SH-SY5Y (cell line): ENCODE results near the gene BRSK2.

Experiments used
- GATA2 ChIP-seq: IDR thresholded peaks from 2 replicates; pipeline ENCODE4 v1.6.1; 2011; ENCODE audit warnings: mild to moderate bottlenecking, low read depth, low read length
- GATA3 ChIP-seq: IDR thresholded peaks from 2 replicates; pipeline ENCODE4 v1.6.1; 2011; ENCODE audit warnings: low read depth, mild to moderate bottlenecking, low read length, moderate library complexity

Gene BRSK2

GRCh38 chr11:1439341-1439740 is 49.6 kb downstream of the BRSK2 start:
- TF ChIP-seq GATA2 (no peak), GATA3 (no peak)

GRCh38 chr11:1440066-1440465 is 50.3 kb downstream of the BRSK2 start:
- TF ChIP-seq GATA2 = no peak
- TF ChIP-seq GATA3 = no peak

GRCh38 chr11:1440496-1440895 is 50.8 kb downstream of the BRSK2 start:
- TF ChIP-seq GATA2 (no peak), GATA3 (no peak)

GRCh38 chr11:1442163-1442562 is 52.4 kb downstream of the BRSK2 start:
- no peak for TF ChIP-seq GATA3
- TF ChIP-seq GATA2 = no peak

GRCh38 chr11:1442807-1443366 is 53.2 kb downstream of the BRSK2 start:
- TF ChIP-seq GATA2 (no peak), GATA3 (no peak)

- TF ChIP-seq GATA3 (no peak), GATA2 (no peak)
Measured at GRCh38 chr11:1443737-1444136, 54.0 kb downstream of the BRSK2 start.

GRCh38 chr11:1444321-1444720 is 54.6 kb downstream of the BRSK2 start:
- TF ChIP-seq GATA2 (no peak), GATA3 (no peak)

GRCh38 chr11:1444823-1445422 is 55.2 kb downstream of the BRSK2 start:
- TF ChIP-seq GATA2 = no peak
- no peak for TF ChIP-seq GATA3

GRCh38 chr11:1445741-1446445 is 56.2 kb downstream of the BRSK2 start:
- TF ChIP-seq GATA3 = no peak
- no peak for TF ChIP-seq GATA2

- TF ChIP-seq GATA2 (no peak), GATA3 (no peak)
Measured at GRCh38 chr11:1446623-1447022, 56.9 kb downstream of the BRSK2 start.

- TF ChIP-seq GATA2 (no peak), GATA3 (no peak)
Measured at GRCh38 chr11:1447845-1448825, 58.4 kb downstream of the BRSK2 start.

GRCh38 chr11:1448882-1449281 is 59.1 kb downstream of the BRSK2 start:
- TF ChIP-seq GATA2 (no peak), GATA3 (no peak)

GRCh38 chr11:1449490-1450243 is 59.9 kb downstream of the BRSK2 start:
- no peak for TF ChIP-seq GATA2
- no peak for TF ChIP-seq GATA3
